Measurements from ENCODE around the gene L1CAM. TPM values are rescaled to one million over a fixed set of nuclear protein-coding genes. Genes with fewer than 3 reads are reported as not detected.
A peak's percentile ranks its signal among the peaks of the same experiment; 100 is the strongest.

Gene L1CAM
- total and polyA plus RNA-seq, 2 experiments from 2014 or later: 0.86 to 1.5 TPM

GRCh38 chrX:153929576-153929975, 43.6 kb upstream of the L1CAM start:
- no peak for DNase-seq (ENCODE audit: low read depth in 1 of 2, low spot score in 1 of 2)
- Histone ChIP-seq H3K27ac (peak overlapping the region; percentile 34), H3K27me3 (no peaks in the 10 kb centered on the region), H3K36me3 (no peaks in the 10 kb centered on the region), H3K9me3 (ENCODE audit: low read depth) (no peaks in the 10 kb centered on the region), H3K4me1 (ENCODE audit: low read depth) (peaks cover 11% of the 10 kb centered on the region), H3K4me3 (no peak overlapping the region)
- TF ChIP-seq CTCF (IDR thresholded peaks at IDR 0.05; ENCODE audit: low read depth, low read length): no peak

GRCh38 chrX:153928846-153929245, 42.9 kb upstream of the L1CAM start:
- DNase-seq (ENCODE audit: low read depth in 1 of 2, low spot score in 1 of 2): no peak
- H3K36me3 ChIP-seq: no peaks in the 10 kb centered on the region
- H3K27me3 ChIP-seq: no peaks in the 10 kb centered on the region
- no peak for TF ChIP-seq CTCF (IDR thresholded peaks at IDR 0.05; ENCODE audit: low read depth, low read length)
- H3K4me1 ChIP-seq (ENCODE audit: low read depth): peaks cover 11% of the 10 kb centered on the region
- peak overlapping the region; percentile 60 for H3K27ac ChIP-seq
- H3K4me3 ChIP-seq: no peak overlapping the region
- H3K9me3 ChIP-seq (ENCODE audit: low read depth): no peaks in the 10 kb centered on the region

- Histone ChIP-seq H3K4me1 (ENCODE audit: low read depth) (peaks cover 11% of the 10 kb centered on the region), H3K27me3 (no peaks in the 10 kb centered on the region), H3K4me3 (peak overlapping the region; percentile 53), H3K36me3 (no peaks in the 10 kb centered on the region), H3K9me3 (ENCODE audit: low read depth) (no peaks in the 10 kb centered on the region), H3K27ac (peak overlapping the region; percentile 96)
- DNase-seq (ENCODE audit: low read depth in 1 of 2, low spot score in 1 of 2): peak; percentile 94 to 98
- peak; percentile 27 for TF ChIP-seq CTCF (IDR thresholded peaks at IDR 0.05; ENCODE audit: low read depth, low read length)
Measured at GRCh38 chrX:153927922-153928760, 42.2 kb upstream of the L1CAM start.

- no peaks in the 10 kb centered on the region for H3K9me3 ChIP-seq (ENCODE audit: low read depth)
- peaks cover 11% of the 10 kb centered on the region for H3K4me1 ChIP-seq (ENCODE audit: low read depth)
- H3K4me3 ChIP-seq: peak overlapping the region; percentile 53
- no peak for DNase-seq (ENCODE audit: low read depth in 1 of 2, low spot score in 1 of 2)
- no peaks in the 10 kb centered on the region for H3K36me3 ChIP-seq
- no peaks in the 10 kb centered on the region for H3K27me3 ChIP-seq
- H3K27ac ChIP-seq: peak overlapping the region; percentile 96
- no peak for TF ChIP-seq CTCF (IDR thresholded peaks at IDR 0.05; ENCODE audit: low read depth, low read length)
Measured at GRCh38 chrX:153927672-153927921, 41.6 kb upstream of the L1CAM start.

- peak in 1 of 2 donors; percentile 51 for DNase-seq (ENCODE audit: low read depth in 1 of 2, low spot score in 1 of 2)
- Histone ChIP-seq H3K4me3 (peak overlapping the region; percentile 53), H3K4me1 (ENCODE audit: low read depth) (peaks cover 11% of the 10 kb centered on the region), H3K27ac (peak overlapping the region; percentile 96), H3K36me3 (no peaks in the 10 kb centered on the region), H3K27me3 (no peaks in the 10 kb centered on the region), H3K9me3 (ENCODE audit: low read depth) (no peaks in the 10 kb centered on the region)
- no peak for TF ChIP-seq CTCF (IDR thresholded peaks at IDR 0.05; ENCODE audit: low read depth, low read length)
Measured at GRCh38 chrX:153926858-153927671, 41.1 kb upstream of the L1CAM start.
